ENCODE results near the gene IQCH. TPM values are rescaled to one million over a fixed set of nuclear protein-coding genes. Genes with fewer than 3 reads are reported as not detected.

Gene IQCH
- total and polyA plus RNA-seq, 2 donors (not counting 1 experiment from before 2014, with no cell fraction given), result 1.7 to 5.0 TPM

- Histone ChIP-seq H3K4me3 (replicated peaks in 1 of 4; ENCODE audit: control extremely low read depth in 1 of 4, insufficient read depth in 1 of 4, low read depth in 3 of 4, low read length in 4 of 4) (no peak overlapping the region), H3K36me3 (ENCODE audit: control insufficient read depth, insufficient read depth, low read length) (no peaks in the 10 kb centered on the region), H3K9ac (ENCODE audit: insufficient read depth, low read length) (no peak overlapping the region), H3K79me2 (ENCODE audit: control insufficient read depth, insufficient read depth, low read length) (no peaks in the 10 kb centered on the region), H3K27me3 (ENCODE audit: control insufficient read depth, insufficient read depth, low read length) (no peaks in the 10 kb centered on the region), H2AFZ (ENCODE audit: low read length) (no peak overlapping the region), H3K4me1 (ENCODE audit: control insufficient read depth, extremely low read depth, insufficient read depth, low read length) (no peaks in the 10 kb centered on the region), H3K27ac (ENCODE audit: insufficient read depth, low read length) (no peak overlapping the region), H4K20me1 (ENCODE audit: control insufficient read depth, extremely low read depth, insufficient read depth, low read length) (no peaks in the 10 kb centered on the region), H3K9me3 (ENCODE audit: control insufficient read depth, insufficient read depth, low read depth, low read length) (no peaks in the 10 kb centered on the region), H3K4me2 (ENCODE audit: extremely low read depth, insufficient read depth, low read length) (no peak overlapping the region)
- DNase-seq (ENCODE audit: low read depth in 2 of 2), result no peak
- no peak for TF ChIP-seq EZH2 (IDR thresholded peaks at IDR 0.05; ENCODE audit: low read length, missing control alignments)
- TF ChIP-seq, protein P1, sequence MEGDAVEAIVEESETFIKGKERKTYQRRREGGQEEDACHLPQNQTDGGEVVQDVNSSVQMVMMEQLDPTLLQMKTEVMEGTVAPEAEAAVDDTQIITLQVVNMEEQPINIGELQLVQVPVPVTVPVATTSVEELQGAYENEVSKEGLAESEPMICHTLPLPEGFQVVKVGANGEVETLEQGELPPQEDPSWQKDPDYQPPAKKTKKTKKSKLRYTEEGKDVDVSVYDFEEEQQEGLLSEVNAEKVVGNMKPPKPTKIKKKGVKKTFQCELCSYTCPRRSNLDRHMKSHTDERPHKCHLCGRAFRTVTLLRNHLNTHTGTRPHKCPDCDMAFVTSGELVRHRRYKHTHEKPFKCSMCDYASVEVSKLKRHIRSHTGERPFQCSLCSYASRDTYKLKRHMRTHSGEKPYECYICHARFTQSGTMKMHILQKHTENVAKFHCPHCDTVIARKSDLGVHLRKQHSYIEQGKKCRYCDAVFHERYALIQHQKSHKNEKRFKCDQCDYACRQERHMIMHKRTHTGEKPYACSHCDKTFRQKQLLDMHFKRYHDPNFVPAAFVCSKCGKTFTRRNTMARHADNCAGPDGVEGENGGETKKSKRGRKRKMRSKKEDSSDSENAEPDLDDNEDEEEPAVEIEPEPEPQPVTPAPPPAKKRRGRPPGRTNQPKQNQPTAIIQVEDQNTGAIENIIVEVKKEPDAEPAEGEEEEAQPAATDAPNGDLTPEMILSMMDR (conservative IDR thresholded peaks at IDR 0.05 in 1 of 2, IDR thresholded peaks at IDR 0.05 in 1 of 2; ENCODE audit: low read depth in 1 of 2, low read length in 2 of 2), result no peak
These were observed 45.9 kb downstream of the IQCH start for GRCh38 chr15:67300266-67301025.

- TF ChIP-seq, protein P1 (conservative IDR thresholded peaks at IDR 0.05 in 1 of 2, IDR thresholded peaks at IDR 0.05 in 1 of 2; ENCODE audit: low read depth in 1 of 2, low read length in 2 of 2), result peak; percentile 35
- no peak for TF ChIP-seq EZH2 (IDR thresholded peaks at IDR 0.05; ENCODE audit: low read length, missing control alignments)
- Histone ChIP-seq H3K4me1 (ENCODE audit: control insufficient read depth, extremely low read depth, insufficient read depth, low read length) (peaks cover 2% of the 10 kb centered on the region), H2AFZ (ENCODE audit: low read length) (no peak overlapping the region), H3K27me3 (ENCODE audit: control insufficient read depth, insufficient read depth, low read length) (no peaks in the 10 kb centered on the region), H3K4me2 (ENCODE audit: extremely low read depth, insufficient read depth, low read length) (no peak overlapping the region), H3K9ac (ENCODE audit: insufficient read depth, low read length) (no peak overlapping the region), H4K20me1 (ENCODE audit: control insufficient read depth, extremely low read depth, insufficient read depth, low read length) (no peaks in the 10 kb centered on the region), H3K27ac (ENCODE audit: insufficient read depth, low read length) (no peak overlapping the region), H3K36me3 (ENCODE audit: control insufficient read depth, insufficient read depth, low read length) (no peaks in the 10 kb centered on the region), H3K79me2 (ENCODE audit: control insufficient read depth, insufficient read depth, low read length) (no peaks in the 10 kb centered on the region), H3K9me3 (ENCODE audit: control insufficient read depth, insufficient read depth, low read depth, low read length) (no peaks in the 10 kb centered on the region), H3K4me3 (replicated peaks in 1 of 4; ENCODE audit: control extremely low read depth in 1 of 4, insufficient read depth in 1 of 4, low read depth in 3 of 4, low read length in 4 of 4) (no peak overlapping the region)
- DNase-seq (ENCODE audit: low read depth in 2 of 2), result peak; percentile 32 to 62
These were observed 49.1 kb downstream of the IQCH start for GRCh38 chr15:67303490-67304363.

- Histone ChIP-seq H3K4me3 (replicated peaks in 1 of 4; ENCODE audit: control extremely low read depth in 1 of 4, insufficient read depth in 1 of 4, low read depth in 3 of 4, low read length in 4 of 4) (no peak overlapping the region), H3K9ac (ENCODE audit: insufficient read depth, low read length) (no peak overlapping the region), H3K4me2 (ENCODE audit: extremely low read depth, insufficient read depth, low read length) (no peak overlapping the region), H4K20me1 (ENCODE audit: control insufficient read depth, extremely low read depth, insufficient read depth, low read length) (no peaks in the 10 kb centered on the region), H3K4me1 (ENCODE audit: control insufficient read depth, extremely low read depth, insufficient read depth, low read length) (peaks cover 2% of the 10 kb centered on the region), H2AFZ (ENCODE audit: low read length) (no peak overlapping the region), H3K9me3 (ENCODE audit: control insufficient read depth, insufficient read depth, low read depth, low read length) (no peaks in the 10 kb centered on the region), H3K36me3 (ENCODE audit: control insufficient read depth, insufficient read depth, low read length) (no peaks in the 10 kb centered on the region), H3K27me3 (ENCODE audit: control insufficient read depth, insufficient read depth, low read length) (no peaks in the 10 kb centered on the region), H3K27ac (ENCODE audit: insufficient read depth, low read length) (no peak overlapping the region), H3K79me2 (ENCODE audit: control insufficient read depth, insufficient read depth, low read length) (no peaks in the 10 kb centered on the region)
- DNase-seq (ENCODE audit: low read depth in 2 of 2), result no peak
- no peak for TF ChIP-seq EZH2 (IDR thresholded peaks at IDR 0.05; ENCODE audit: low read length, missing control alignments)
- TF ChIP-seq, protein P1 (conservative IDR thresholded peaks at IDR 0.05 in 1 of 2, IDR thresholded peaks at IDR 0.05 in 1 of 2; ENCODE audit: low read depth in 1 of 2, low read length in 2 of 2), result no peak
These were observed 50.2 kb downstream of the IQCH start for GRCh38 chr15:67304778-67305177.
